Muscle of arm (tissue), 14 donors: Measurements from ENCODE around the gene GPR25. TPM values are rescaled to one million over a fixed set of nuclear protein-coding genes. Genes with fewer than 3 reads are reported as not detected.

Source experiments
- DNase-seq: peaks from one replicate; pipeline ENCODE4 v3.0.0-alpha.2; 2013
- long read RNA-seq, 11 donors: transcript quantifications; one replicate each; lab custom pipeline, GENCODE V29; 2026
- polyA plus RNA-seq, 12 donors: library from polyadenylated mRNA; unstranded; fragments of 120-200 nt; gene quantifications; one replicate each; pipeline ENCODE4 v1.2.1, GENCODE V29; 2013; ENCODE audit not compliant: insufficient read length in 12 of 12

GPR25 gene, protein sequence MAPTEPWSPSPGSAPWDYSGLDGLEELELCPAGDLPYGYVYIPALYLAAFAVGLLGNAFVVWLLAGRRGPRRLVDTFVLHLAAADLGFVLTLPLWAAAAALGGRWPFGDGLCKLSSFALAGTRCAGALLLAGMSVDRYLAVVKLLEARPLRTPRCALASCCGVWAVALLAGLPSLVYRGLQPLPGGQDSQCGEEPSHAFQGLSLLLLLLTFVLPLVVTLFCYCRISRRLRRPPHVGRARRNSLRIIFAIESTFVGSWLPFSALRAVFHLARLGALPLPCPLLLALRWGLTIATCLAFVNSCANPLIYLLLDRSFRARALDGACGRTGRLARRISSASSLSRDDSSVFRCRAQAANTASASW
- polyA plus RNA-seq: not detected
- long read RNA-seq, donor 1: 0 reads
- long read RNA-seq, donor 2: 0 reads
- long read RNA-seq, donor 3: 0 reads
- long read RNA-seq, donor 4: 0 reads
- long read RNA-seq, donor 5: 0 reads
- long read RNA-seq, donor 6: 0 reads
- long read RNA-seq, donor 7: 0 reads
- long read RNA-seq, donor 8: 0 reads
- long read RNA-seq, donor 9, partial matches to known transcripts: 0 of 1 reads
- long read RNA-seq, donor 9, other reads (novel, unspliced or antisense): 0 of 1 reads
- long read RNA-seq, donor 10: 0 reads
- long read RNA-seq, donor 11: 0 reads

DNA sequence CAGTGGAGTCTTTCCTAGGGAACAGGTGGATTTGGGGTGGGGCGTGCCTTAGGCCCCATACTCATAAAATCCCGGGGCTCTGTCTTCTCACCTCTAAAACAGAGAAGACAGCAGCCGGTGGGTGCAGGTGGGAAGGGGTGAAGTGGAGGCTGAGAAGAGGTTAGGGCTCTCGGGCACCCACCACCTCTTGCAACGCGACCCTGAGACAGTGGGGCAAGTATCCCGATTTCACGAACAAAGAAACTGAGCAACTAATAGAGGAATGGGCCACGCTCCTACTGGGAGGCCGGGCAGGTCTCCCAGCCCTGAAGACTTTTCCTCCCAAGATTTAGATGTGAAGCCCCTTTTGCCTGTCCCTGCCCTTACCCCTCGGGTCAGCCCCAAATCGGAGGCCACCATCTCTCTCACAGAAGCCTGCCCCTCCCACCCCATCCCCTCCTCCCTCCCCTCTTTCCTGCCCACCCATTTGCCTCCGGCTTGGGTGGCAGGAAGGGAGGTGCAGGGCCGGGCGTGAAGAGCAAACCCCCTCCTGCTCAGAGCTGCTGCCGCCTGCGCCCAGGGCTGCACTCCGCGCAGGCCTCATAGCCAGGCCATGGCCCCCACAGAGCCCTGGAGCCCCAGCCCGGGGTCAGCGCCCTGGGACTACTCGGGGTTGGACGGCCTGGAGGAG lies at the start of gene GPR25:
GPR25 (plus strand) TSS at position 536 of the 670 bp plus-strand sequence; CDS start at position 593, 57 bp downstream.
- no peak for DNase-seq

DNA sequence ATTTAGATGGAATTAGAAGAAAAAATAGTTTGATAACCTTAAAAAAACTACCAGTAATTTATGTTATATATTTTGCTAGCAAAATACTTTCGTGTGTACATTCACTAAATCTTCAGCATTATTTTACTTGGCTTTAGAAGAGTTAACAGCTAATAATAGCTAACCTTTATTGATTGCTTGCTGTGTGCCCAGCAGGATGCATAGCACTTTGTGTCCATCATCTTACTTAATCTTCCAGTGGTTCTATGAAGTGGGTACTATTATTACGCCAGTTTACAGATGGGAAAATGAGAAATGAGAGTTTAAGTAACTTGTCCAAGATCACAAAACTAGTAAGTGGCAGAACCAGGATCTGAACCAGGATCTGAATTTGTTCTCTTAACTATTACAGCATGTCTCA lies 41.7 kb upstream of the GPR25 start:
- no peak for DNase-seq

DNA sequence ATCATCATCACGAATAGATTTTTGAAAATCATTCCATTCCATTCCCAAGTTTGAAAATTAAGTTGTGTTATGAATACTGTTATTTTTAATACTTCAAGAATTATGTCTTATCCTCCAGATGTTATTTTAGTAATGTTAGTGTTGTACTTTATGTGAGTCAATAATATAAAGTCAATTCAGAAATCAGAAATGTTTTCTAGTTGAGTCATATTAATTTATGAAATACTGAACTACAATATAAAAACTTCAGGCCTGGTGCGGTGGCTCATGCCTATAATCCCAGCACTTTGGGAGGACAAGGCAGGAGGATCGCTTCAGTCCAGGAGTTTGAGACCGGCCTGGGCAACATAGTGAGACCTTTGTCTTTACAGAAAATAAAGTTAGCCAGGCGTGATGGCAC lies 38.4 kb upstream of the GPR25 start:
- no peak for DNase-seq

DNA sequence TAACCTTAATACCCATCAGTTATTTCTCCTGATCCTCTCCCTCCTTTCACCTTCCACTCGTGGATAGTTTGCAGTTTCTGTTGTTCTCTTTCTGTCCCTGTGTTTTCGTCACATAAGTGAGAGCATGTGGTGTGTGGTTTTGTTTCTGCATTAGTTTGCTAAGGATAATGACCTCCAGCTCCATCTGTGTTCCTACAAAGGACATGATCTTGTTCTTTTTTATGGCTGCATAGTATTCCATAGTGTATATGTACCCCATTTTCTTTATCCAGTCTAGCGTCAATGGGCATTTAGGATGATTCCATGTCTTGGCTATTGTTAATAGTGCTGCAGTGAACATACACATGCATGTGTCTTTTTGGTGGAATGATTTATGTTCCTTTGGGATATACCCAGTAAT lies 36.6 kb upstream of the GPR25 start:
- DNase-seq: no peak

DNA sequence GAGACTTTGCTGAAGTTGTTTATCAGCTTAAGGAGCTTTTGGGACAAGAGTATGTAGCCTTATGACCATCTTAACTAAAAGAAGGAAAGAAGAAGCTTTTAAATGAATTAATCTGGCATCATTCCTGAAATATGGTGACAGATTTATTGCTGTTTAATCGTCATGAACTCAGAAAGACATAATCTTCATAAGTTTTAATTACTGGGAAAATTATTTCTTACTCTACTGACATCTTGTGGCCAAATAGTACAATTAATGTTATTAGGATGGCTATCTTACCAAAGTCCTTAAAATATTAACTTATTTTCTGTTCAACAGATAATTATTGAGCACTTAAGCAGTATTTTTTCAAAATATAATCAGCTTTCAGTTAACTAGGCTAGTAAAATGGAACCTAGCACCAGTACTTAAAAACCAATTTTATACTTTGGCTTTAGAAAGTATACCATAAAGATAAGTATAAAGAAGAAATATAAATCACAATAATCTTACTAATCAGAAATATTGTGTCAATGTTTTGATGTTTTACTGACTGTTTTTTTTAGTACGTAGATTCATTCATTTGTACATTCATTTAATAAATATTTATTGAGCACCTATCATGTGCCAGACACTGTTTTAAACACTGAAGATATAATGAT lies 34.7 kb upstream of the GPR25 start:
- DNase-seq: no peak

DNA sequence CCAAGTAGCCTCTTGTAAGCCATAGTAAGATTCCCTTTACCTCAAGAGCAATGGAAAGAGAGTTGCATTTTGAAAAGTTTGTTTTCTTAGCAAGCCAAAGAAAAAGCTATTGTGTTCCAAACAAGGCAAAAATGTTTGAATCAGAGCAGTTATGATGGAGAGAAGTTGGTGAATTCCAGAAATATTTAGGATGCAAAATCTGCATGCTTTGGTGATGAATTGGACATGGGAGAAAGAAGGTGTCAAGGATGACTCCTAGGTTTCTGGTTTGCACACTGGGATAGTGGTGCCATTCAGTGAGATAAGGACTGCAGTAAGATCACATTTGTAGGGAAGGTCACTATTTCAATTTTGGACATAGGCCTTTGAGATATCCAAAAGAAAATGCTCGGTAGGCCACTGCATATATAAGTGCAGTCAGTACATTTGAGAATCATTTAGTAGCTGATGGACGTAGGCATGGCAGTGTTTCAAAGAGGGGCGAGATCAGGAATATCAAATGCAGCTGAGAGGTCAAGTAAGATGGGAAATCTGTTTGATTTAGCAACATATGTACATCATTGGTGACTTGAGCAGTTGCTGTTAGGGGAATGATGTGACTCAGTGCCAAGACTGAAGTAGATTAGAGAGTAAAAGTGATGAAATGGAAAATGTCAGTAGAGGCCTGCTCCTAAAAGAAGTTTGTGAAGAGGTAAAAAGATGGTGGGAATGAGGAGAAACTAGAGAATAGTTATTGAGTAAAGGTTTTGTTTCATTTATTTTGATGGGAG lies 33.9 kb upstream of the GPR25 start:
- no peak for DNase-seq

DNA sequence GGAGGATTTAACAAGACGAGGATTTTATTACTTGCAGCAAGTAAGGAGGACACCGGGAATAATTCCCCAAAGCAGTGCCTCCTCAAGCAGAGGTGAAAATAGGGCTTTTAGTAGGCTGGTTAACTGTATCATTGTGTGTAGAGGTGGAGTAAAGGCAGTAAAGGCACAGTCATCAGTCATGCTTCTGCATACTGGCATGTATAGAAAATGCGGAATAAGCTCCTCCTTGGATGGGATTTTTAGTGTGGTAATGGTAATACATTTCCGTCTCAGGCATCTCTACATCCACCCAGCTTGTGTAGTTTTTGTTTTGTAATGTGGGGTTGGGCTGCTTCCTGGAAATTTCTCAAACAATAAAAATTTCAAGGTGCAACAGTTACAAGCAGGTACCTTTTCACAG lies 27.4 kb upstream of the GPR25 start:
- no peak for DNase-seq

DNA sequence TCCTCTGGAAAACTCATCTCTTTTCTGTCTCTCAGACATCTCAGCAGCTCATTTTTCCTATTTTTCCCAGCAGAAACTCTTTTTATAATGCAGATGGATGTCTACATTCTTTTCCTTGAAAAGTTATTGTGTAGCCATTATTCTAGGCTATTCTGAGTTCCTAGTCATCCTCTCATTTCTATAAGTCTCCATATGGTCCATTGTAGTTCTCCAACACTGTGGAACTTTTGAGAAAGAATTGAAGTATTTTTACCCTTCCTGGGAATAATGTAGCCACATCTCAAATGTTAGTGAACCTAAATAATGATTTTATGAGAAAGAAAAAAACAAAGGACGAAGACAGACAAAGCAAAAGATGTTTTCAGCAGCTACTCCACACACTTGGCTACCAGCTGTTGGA lies 26.4 kb upstream of the GPR25 start:
- no peak for DNase-seq

DNA sequence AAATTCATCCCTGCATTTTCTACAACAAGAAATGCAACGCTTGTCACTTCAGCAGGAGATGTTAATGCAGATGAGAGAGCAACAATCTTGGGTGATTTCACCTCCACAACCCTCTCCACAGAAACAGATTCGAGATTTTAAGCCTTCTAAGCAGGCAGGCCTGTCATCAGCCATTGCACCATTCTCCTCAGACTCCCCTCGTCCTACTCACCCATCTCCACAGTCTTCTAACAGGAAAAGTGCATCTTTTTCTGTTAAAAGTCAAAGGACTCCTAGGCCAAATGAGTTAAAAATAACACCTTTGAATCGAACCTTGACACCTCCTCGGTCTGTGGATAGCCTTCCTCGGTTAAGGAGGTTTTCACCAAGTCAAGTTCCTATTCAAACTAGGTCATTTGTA lies 23.4 kb upstream of the GPR25 start:
- no peak for DNase-seq

DNA sequence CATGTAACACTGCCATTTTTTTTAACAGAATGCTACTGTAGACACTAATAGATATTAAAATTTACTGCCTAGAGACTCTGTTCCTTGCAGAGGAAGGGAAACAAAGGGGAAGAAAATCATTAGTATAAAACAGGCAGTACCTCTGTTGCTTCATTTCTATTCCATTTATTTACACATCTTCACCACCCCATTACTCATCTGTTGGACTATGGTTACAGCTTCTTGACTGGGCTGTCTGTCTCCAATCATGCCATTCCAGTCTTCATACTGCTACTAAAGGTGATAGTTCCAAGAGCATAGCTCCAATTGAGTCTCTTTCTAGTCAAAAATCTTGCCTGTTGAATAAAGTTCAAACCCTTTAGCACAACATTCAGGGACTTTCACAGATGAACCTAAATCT lies 22.2 kb upstream of the GPR25 start:
- DNase-seq: no peak

DNA sequence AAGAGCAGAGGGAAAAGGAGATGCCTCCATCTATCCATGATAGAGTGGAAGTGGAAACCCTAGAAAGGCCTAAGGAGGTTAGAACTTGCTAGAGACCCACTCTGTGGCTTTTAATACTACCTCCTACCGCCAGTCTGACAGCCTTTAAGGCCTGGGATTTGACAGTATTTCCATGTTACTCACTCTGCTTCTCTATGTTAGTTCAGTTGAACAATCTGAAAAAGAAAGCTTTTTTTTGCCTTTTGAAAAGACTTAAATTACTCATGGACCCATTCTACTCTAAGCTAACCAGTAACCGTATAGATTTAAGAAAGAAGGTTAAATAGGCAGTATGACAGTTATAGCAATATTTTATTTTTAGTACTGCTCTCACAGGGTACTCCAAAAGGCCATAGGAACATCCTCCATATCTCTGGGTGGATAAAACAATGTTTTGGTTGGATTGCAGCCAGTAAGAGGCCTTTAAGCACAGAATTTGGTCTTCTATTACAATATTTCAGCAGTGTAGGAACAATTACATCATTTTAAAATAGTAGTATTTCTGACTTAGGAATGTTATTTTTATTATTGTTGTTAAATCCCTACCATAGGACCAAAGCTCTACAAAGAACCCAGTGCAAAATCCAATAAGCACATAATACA lies 15.9 kb upstream of the GPR25 start:
- peak; percentile 22 for DNase-seq

DNA sequence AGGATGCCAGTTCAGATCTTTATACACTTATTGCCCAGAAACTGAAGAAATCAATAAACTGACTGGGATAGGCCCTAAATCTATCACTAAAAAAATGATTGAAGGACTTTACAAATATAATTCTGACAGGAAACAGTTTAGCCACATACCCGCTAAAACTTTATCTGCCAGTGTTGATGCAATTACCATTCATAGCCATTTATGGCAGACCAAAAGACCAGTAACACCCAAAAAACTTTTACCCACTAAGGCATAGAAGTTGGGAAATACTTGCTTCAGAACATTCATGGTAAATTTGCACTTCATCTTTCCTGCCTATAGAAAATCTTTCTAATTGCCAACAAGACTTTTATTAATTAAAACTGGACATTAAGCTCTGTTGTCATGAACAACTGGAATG lies 15.0 kb upstream of the GPR25 start:
- no peak for DNase-seq

DNA sequence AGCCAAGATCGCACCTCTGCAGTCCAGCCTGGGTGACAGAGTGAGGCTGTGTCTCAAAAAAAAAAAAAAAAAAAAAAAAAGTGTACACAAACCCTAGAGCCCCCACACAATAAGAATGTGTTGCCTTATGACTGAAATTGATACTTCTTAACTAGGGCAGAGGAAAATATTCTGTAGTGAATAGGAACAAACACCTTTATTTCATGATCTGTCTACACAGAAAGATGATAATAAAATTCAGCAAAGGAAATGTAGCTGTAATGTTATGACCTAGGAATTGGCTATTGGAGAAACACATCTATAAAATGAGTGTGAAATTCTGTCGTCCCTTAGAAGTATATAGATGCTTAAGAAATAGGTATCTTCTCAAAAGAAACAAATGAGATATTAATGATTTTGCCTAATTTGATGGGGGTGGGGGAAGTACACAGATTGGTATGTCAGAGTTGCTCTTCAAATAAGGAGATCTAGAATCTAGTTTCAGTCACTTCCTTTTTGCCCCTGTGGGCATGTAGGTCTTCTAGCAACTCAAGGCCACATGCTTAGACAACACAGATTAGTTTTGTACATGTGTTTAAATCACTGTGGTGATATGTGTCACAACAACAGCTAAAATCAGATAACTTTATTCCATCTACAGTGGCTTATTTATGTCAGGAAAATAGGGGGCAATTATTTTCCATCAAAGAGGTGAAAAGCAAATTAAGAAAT lies 10.7 kb upstream of the GPR25 start:
- DNase-seq: no peak

DNA sequence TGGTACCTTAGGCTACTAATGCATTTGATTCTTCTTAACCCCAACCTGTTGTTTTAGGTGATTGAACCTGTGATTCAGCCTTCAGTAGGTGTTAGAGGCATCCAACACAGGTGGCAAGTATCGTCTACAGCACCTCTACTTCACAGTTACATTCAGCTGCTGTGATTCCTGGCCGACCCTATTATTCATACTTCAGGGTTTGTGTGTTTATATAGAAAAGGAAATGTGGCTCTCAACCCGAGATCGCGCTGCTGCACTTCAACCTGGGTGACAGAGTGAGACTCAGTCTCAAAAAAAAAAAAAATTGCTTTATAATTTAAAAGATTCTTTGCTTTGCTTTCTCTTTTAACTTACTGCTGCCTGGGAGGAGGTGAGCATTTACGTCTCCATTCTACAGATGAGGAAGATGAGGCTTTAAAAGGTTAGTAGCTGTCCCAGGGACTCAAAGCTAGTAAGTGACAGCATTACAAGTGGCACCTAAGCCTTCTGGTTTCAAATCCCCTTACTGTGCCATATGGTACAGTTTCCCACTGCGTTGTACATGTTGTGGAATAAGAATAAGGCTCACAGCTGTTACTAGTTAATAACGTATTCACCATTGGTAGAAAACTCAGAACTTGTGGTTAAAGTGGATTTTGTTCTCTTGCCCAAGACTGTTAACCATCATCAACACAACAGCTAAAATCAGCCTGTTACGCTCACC lies 9.9 kb upstream of the GPR25 start:
- DNase-seq: no peak

DNA sequence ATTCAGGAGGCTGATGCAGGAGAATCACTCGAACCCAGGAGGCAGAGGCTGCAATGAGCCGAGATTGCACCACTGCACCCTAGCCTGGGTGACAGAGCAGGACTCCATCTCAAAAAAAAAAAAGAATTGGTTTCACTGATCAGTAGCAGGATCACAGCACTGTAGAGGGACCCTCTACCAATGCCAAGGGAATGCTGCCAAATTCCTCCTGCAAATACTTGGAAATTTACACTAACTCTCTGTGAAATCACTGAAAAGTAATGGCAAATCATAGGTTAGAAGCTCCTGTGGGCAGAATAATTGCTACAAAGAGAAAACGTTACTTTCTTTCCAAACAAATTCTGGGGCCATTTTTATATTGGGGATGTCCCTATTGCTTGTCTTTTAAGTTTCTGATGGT lies 6.7 kb upstream of the GPR25 start:
- no peak for DNase-seq

DNA sequence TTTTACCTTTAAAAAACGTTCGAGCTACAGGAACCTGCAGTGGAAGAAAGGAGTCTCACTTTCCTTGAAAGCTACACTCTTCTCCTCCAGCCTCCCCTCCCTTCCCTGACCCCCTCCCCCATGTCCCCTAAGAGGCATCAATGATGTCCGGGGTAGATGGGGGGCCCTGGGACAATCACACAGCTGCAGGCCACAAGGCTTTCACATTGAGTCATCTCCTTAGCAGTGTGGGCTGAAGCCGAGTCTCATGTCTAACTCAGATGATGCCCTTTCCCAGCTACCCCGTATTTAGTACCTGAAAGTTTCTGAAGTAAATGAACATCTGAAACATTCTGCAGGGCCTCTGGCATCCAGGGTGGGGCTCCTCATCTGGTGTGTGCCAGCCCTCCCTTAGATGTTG lies 6.3 kb upstream of the GPR25 start:
- no peak for DNase-seq

DNA sequence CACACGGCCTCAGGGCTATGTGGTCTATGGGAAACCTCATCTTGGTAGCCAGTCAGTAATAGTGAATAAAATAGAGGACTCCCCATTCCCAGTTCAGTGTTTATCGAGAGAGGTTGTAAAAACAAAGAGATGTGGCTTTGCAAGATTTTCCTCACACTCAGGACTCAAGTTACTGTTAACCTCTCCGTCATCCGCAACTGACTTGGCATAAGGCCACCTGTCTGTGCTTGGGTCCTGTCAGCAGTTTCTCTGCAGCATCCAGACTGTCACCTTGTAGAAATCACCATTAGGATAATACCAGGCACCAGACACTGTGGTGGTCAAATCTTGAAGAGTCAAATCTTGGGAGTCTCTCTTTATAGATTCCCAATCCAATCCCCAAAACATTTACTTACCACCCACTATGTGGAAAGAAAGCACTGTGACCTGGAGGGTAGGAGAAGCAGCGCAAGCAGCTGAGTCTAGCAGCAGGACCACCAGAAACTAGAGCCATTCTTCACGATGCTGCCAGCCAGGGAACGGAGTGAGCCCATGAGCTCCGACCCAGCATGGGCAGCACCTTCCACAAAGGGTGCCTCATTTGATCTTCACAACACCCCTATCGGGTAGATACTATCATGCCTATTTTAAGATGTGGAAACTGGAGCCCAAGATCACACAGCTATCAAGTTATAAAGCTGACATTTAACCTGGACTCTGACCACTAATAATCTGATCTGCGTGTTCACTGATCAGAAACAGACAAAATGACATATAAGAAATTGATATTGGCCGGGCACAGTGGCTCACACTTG lies 5.6 kb upstream of the GPR25 start:
- no peak for DNase-seq

DNA sequence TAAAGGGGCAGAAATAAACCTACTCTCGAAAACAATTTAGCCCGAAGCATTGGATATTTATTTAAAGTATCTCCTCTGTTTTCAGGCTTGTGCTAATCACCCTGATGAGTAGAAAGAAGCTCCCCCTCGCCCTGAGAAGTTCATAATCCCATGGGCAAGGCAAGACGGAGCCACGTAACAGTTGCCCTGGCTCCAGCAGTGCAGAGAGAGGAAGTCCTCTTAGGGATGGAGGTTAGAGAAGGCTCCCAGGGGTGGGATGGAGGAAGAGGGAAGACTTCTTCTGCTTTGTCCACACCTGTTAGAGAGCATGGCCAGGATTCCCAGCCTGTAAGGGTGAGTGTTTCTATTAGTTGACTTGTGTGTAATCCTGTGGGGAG lies 3.4 kb upstream of the GPR25 start:
- DNase-seq: no peak
